ENCODE measurements around the gene AURKA.

GRCh38 chr20:56428410-56428809 is 36.4 kb upstream of the AURKA start:
- TF ChIP-seq POLR2A (IDR thresholded peaks at IDR 0.05) = no peak
- no peak for TF ChIP-seq CTCF (IDR thresholded peaks at IDR 0.05 in 4 of 5, conservative IDR thresholded peaks at IDR 0.05 in 1 of 5)

Measured in gastrocnemius medialis (tissue), 4 donors.